CD4-positive, alpha-beta T cell treated with Interleukin-17A for 1 hour (primary cell): ENCODE results near the gene OR4K1.
"Not testable (repeated sequence)": the region's sequence is repeated elsewhere in the genome, so short reads cannot be mapped to it uniquely, and the experiment has no call there.

ENCODE experiments used
- DNase-seq: peaks from one replicate; pipeline ENCODE4 v3.0.0-alpha.2; 2020

The OR4K1 gene, protein sequence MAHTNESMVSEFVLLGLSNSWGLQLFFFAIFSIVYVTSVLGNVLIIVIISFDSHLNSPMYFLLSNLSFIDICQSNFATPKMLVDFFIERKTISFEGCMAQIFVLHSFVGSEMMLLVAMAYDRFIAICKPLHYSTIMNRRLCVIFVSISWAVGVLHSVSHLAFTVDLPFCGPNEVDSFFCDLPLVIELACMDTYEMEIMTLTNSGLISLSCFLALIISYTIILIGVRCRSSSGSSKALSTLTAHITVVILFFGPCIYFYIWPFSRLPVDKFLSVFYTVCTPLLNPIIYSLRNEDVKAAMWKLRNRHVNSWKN

DNA sequence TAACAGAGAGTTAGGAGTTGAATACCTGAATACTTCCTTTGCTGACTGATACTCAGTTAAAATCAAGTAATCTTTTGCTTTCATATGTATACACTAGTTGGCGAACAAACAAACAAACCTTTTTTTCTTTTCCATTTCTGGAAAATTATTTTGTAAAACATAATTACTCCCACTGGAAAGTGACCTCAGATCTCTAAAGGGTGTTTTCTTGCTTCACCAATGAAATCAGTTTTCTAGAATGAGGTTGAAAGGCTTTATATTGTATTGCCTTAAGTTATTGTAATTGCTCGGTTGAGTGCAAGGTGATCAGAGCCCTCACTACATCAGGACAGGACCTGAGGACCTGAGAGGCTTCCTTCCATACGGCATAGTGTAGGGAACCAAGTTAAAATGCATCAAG is at the start of gene OR4K1:
Gene OR4K1 (plus strand): TSS at position 301 of the 400 bp plus-strand sequence. CDS start 4,750 bp downstream, outside the sequence.
- DNase-seq, result no peak

DNA sequence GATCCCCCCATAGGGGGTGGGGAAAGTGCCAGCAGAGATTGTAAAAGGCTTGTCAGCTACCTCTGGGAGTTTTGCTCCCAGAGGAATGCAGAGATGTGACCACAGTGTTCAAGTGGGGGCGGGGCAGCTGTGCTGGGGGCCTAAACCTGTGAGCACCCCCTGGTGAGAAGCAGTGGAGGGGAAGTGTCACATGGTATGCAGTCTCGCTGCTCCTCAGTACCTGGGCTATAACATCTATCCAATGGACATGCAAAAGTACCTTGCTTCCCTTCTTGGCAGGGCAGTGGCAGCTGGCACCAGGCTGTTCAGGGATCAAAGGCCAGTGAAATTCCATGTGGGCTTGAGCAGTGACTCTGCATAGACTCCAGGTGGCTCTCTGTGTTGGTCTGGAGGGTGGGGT is 35.4 kb upstream of the OR4K1 start:
- DNase-seq, result no peak

DNA sequence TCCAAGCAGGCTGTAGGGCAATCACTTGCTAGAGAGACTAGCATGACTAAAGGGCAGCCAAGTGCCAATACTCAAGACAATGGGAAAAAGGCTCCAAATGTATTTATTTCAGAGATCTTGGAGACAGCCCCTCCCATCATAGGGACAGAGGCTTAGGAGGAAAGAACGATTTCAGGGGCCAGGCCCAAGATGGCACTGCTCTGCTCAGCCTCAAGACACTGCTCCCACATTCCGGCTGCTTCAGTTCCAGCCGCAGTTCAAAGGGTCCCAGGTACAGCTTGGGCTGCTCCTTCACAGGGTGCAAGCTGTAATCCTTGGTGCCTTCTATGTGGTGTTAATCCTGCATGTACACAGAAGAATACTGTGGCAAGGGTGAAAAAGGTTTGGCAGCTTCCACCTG is 29.7 kb upstream of the OR4K1 start:
- no peak for DNase-seq

DNA sequence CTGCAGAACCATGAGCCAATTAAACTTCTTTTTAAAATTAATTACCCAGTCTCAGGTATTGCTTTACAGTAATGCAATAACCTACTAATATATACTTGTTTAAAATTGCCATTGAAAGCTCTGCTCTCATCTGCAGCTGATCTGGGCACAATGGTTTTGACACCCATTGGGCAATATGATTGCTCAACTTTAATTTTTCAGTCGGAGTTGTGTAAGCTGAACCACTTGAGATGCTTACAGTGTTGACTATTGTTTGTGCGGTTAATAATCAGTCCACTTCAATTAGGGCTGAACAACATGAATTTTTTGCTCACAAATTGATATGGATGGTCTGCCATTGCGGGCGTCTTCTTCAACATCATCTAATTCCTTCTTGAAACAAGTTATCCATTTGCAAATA is 28.3 kb upstream of the OR4K1 start:
- DNase-seq, result no peak

DNA sequence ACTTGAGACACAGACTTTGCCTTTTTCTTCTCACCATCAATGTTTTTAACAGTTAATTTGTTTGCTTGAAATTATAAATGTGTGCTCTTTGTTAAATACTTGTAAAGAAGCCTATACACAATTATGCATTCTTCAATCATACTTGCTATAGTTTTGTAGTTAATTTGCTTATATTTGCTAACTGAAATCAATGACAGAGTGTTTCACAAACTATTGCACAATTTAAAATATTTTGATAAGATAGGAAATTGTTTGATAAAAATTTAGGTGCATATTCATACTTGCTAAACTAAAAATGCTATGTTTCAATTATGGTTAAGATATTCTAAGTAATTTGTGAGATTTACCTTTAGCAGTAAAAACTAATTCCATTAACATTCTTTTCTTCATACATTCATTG is 24.1 kb upstream of the OR4K1 start:
- DNase-seq, result no peak

DNA sequence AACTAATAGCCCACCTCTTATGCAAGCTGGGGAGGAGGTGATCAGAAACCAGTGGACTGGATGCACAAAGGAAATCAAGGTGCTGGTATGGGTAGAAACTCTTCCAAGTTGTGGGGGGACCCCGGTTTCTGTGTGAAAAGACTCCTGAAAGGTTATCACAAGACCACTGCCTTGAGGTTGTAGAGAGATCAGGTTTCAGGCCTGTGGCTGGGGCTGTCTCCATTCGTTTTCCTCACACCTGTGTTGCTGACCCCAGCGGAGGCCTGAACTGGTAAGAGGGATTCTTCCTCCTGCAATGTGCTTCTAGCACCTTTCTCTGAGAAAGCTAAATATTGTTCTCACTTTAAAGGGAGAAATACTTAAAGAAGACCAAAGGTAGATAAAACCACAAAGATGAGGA is 19.6 kb upstream of the OR4K1 start:
- no peak for DNase-seq

DNA sequence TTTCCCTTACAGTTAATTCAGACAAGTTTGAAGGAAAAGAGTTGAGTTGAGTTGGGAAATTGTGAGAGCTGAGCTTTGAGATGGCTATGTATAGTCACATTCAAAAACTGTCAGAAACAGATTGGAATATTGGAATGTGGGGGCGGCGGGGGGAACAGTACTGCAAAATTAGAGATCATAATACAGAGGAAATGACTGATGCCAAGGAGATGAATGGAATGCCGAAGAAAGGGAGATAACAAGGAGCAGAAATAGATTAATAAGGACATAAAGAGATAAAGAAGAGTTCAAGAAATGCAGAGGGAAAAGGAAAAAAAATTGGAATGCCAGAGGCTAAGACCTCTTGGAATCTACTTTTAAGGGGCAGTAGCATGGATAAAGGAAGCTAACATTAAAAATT is 13.5 kb upstream of the OR4K1 start:
- DNase-seq, result no peak

DNA sequence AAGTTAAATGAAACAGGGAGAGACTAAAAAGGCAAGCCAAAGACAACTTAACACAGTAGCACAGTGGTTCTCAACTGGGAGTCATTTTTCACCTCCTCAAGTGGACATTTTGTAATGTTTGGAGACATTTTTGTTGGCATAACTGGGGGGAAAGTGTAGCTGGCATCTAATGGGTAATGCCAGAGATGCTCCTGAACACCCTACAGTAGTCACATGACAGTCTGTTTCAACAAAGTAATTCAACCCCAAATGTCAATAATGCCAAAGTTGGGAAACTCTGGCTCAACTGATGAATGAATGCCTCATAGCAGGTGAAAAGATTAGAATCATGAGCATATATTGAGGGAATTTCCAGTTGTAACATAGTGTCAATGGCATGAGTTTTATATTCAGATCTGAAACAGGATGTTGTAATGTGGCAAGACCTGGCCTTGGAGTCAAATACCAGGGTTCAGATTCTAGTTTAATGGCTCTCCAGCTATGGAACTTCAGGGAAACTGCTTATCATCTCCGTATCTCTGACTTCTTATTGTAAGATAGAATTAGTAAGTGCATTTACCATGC is 12.7 kb upstream of the OR4K1 start:
- no peak for DNase-seq

DNA sequence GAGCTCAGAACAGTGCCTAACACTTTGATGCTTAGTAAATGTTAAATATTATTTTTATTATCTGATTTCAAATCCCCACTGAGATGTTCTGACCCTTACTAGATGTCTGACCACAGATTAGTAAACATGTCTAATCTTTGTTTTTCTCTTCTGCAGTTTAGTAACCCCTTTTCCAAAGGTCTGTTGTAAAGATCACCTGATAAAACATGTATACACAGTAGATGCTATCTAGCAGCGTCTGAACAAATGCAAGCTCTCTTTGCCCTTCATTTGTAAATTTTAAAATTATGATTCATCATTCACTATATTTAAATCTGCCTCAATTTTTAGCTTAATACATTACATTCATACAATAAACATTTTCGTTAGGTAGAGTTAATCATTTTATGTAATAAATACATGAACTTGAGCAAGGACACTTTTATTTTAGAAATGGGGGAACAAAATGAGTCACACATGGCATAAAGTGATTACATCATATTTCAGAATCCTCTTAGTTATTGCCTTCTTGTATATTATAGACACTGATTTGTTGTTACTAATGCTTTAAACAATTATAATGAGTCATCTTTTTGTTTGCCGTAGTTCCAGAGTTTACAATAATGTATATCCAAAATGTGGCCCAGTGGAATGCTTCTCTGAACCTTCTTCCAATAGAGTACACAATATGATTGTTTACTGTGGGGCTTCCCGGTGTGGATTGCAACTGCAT is 12.0 kb upstream of the OR4K1 start:
- no peak for DNase-seq

DNA sequence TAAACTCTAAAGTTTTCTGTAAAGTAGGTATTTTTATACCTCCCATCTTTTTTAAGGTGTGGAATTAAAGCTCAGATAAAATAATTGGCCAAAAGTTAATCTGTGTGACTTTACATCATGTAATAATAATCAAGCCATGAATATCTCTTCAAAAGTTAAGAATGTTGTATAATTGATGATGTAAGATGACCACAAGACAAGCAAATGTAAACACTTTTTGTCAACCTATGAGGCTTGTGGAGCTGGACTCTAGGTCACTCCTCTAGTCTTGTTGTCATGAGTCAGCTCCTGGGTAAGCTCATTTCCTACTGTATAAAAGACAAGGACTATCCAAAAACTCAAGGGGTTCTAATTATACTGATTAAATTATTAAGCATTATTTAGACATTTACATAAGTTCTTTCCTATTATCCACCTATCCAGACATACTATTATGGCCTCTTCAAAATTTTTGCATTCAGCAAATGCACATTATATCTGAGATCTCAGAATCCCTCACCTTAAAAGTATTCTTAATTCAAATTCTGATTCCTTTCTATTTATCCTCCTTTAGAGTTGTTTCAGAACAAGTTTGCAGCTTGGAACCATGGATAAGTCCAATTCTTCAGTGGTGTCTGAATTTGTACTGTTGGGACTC is 10.6 kb upstream of the OR4K1 start, which contains the start of gene OR4K5:
Gene OR4K5 (plus strand): TSS at position 587 of the 637 bp plus-strand sequence. CDS start 0 bp downstream, at position 587.
- no peak for DNase-seq

DNA sequence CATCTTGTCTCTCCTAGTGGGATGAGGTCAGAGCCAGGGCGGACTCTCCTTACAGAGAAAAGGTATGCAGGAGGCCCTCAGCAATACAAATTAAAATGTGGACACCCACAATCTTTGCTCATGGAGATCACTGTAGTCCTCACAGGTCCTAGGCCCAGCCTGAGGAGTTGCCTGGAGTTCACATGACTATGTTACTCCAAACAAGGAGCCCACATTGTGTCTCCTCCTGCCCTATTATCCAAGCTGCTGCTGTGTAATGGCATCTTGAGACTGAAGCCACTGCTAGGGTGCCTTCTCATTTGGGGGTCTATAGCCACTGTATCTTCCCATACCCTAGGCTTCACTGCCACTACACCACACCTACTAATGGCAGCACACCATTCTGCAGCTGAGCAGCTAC is 11.0 kb downstream of the OR4K1 start:
- DNase-seq, result no peak

DNA sequence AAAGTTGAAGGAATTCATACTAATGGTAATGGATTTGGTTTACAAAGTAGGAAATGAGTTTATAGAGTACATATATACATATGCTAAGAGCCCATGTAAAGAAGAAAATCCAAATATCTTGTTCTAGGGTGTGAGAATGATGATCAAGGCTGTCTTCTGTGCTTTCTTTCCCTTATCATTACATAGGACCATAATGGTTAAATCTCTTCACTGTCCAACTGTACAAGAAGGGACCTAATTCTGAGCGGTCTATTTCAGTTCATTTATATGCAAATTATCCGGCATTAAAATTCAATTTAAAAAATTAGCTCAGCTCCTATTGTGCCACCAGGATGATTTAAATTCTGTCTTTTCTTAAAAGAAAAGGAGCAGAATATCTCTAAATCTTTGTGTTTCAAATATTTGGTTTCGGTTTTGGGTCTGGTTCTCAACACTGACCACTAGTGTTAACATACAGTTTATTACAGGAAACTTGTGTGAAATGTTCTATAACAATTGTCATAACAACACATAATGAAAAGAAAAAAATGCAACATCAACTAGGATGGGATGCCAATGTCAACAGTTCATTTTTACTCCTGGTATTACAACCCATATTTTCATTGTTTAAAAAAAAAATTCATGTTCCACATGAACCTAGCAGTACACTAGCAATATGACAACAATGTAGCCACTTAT is 16.8 kb downstream of the OR4K1 start:
- DNase-seq, result no peak

DNA sequence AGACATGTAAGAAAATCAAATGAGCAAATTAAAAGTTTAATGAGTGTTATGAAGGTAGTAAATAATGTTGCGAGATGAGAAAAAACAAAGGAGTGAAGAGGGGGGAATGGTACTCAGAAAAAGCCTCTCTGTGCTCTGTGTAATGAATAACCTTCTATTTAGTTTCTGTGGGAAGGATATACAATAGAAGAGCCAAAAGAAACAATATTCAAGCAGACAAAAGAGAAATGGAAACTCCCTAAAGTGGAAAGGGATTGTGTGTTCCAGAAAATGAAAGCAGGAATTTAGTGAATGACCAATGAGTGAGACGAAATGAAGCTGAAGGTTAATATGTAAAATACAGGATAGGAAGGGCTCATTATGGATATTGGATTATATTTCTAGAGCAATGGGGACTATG is 18.5 kb downstream of the OR4K1 start:
- no peak for DNase-seq

DNA sequence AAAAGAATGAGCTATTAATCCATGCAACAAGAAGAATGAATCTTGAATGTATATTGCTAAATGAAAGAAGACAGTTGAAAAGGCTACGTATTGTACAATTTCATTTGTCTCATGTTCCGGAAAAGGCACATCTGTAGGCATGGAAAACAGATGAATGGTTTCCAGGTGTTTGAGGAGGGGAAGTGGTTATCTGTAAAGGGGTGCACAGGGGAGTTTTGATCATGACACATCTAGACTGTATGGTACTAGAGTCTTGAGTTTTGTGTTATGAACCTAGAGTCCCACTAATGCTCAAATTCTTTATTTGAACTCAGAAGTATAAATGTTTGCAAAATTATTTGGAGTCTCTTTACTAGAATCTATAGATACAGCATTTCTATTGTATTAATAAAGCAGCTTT is 39.0 kb downstream of the OR4K1 start:
- DNase-seq, result not testable (repeated sequence)

DNA sequence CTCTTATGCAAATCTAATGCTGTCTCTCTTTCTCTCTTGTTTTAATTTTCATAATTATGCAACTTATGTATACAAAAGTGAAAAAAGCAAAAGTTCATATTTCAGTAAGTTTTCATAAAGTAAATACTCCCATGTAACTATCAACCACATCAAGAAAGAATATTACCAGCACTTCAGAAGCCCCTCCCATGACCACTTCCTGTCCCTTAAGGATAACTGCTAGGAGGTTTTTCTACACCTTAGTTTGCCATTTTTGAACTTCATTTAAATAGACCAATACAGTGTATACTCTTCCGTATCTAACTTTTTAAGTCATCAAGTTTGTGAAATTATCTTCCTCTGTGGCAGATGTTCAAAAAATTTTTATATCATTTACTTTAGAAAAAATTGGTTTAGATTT is 44.1 kb downstream of the OR4K1 start:
- peak; percentile 65 for DNase-seq

DNA sequence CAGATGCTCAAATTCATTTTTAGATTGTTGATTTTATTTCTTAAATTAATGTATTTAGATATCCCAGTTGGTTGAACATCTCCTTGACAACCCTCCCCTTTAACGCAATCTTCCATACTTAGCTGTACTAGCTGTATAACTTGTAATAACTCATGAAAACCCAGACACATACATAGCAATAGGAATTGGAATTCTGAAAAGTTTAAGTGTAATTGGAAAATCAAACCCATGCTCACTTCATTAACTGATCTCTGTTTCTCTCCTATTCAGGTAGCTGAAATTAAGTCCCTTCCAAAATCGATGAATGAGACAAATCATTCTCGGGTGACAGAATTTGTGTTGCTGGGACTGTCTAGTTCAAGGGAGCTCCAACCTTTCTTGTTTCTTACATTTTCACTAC is 44.6 kb downstream of the OR4K1 start, which contains the start of gene OR4K15:
Gene OR4K15 (plus strand): TSS at position 301 of the 400 bp plus-strand sequence. CDS start 0 bp downstream, at position 301.
- no peak for DNase-seq
